Right ventricle myocardium inferior (tissue), 1 donor: ENCODE results near the gene SEZ6L. TPM values are rescaled to one million over a fixed set of nuclear protein-coding genes. Genes with fewer than 3 reads are reported as not detected.

Experiments used
- ATAC-seq: fragments of 200-7000 bp; cut with Tn5 transposase; one replicate; pipeline ENCODE4 v1.9.1; 2020; ENCODE audit warnings: mild to moderate bottlenecking, moderate library complexity
- DNase-seq: peaks from one replicate; pipeline ENCODE4 v3.0.0; 2021; ENCODE audit errors: missing footprints
- intact Hi-C: fragments of 100-400 bp; cut with DNase I; formaldehyde crosslinking; loops from one replicate; pipeline ENCODE4 v1.11.0; 2022
- total RNA-seq: library from RNA; stranded (reverse); fragmentation: NEBNext Ultra II Directional; extraction: Animal tissue kit (Norgen Biotek cat#: 25700); gene quantifications from one replicate; pipeline ENCODE4 v1.2.1, GENCODE V29; 2021
- donor health status: DM: no; HTN: yes; CAD: no; lungs with severe emphysema.

SEZ6L gene
- total RNA-seq, 1 donor from 2014 or later, result 0.08 TPM

DNA sequence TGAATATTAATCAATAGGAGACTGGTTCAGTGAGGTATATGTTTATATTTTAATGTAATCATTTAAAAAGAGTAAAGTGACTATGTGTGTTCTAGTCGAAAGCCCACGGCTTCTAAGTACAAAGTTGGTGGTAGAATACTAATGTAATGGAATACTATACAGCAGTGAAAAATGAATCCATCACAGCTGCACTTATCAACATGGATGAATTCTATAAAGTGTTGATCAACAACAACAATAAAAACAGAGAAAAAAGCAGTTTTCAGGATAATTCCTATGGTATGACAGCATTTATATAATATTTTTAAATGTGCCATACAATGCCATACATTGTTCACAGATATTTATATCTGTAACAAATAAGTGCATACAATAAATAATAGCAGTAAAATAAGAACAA, 114.1 kb downstream of the SEZ6L start:
- no peak for DNase-seq

DNA sequence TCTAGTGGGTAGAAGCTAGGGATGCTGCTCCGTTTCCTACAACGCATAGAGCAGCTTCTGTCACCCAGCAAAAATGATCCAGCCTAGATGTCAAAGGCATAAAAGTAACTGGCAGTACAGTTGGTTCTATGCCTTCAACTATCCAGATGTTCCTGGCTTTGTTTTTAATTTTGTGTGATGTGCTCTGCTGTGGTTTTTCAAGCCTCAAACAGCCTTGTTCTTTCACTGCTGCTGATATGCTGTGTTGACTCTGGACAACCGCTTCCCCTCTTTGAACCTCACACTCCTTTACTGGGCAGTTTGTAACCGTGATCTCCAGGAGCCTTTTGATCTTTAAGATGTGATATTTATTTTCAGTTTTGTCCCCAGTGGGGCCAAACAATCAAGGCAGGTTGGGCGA, 116.4 kb downstream of the SEZ6L start:
- DNase-seq, result no peak
- intact Hi-C loops, result no loop called here

More for the DNA sequence above, 114.1 kb downstream of the SEZ6L start:
- intact Hi-C loops, result no loop called here
- ATAC-seq, result no peak

DNA sequence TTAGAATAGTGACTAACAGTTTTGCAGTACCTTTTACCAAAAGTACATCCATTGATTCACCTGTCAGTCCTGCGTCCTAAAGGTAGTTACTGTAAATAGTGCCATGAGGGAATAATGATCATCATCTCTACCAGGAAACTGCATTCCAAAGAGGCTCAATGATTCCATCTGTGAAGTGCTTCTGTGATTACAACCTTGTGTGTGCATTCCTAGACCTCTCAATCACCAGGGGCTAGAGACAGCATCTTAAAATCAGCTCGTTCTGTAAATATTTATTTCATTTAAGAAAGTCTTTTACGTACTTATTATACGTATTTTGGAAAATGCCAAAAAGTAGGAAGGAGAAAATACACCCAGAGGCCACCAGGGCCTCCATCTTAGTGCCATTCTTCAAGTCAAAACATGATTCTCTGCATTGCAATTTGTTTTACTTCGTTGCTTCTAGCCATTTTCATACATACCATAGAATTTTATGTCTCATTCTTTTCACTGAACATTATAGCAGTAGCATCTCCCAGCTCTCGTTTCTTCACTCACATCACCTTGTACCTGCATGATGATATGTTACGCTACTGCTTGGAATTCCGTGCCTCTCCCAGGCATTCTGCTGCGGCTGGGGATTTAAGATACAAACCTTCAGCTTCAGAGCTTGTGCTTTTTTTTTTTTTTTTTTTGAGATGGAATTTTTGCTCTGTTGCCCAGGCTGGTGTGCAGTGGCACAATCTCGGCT, 117.0 kb downstream of the SEZ6L start:
- no peak for ATAC-seq
- intact Hi-C loops, result no loop called here
- DNase-seq, result no peak

More for the DNA sequence above, 116.4 kb downstream of the SEZ6L start:
- ATAC-seq, result no peak

DNA sequence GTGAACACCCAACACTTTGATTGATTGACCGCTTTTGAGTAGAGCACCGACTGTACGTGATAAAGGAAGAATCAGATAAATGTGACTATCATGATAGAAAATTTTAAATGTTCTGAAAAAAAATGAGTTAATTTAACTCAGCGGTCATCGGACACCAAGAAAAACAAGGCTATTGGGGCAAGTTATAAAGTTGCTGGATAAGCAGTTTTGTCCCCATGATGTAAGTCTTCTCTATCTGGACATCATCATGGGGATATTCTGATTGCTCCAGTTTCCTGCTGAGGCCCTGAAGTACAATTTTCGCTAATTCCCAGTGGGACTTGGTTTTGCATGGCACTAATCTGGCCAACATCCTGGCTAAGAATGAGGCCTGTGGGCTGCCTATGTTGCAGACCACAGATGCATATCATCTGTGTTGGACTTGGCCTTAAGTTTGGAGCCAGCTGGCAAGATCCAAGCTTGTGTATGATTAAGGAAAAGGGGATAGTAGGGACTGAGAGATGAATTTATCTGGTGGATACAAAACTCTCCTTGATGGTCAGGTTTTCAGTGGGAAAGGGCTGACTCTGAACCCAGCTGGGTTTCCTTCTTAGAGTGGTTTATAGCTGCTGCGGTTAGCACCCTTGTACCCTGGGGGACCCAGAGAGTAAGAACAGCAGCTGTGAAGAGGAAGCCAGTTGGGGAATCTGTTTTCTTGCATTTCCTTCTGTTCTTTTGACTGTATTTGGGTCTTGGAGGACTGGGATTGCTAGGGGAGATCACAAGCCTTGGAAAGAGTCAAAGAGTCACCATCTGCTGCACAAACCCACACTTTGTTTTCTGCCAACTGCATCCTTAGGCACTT, 118.3 kb downstream of the SEZ6L start:
- intact Hi-C loops, result no loop called here
- ATAC-seq, result no peak
- DNase-seq, result no peak

DNA sequence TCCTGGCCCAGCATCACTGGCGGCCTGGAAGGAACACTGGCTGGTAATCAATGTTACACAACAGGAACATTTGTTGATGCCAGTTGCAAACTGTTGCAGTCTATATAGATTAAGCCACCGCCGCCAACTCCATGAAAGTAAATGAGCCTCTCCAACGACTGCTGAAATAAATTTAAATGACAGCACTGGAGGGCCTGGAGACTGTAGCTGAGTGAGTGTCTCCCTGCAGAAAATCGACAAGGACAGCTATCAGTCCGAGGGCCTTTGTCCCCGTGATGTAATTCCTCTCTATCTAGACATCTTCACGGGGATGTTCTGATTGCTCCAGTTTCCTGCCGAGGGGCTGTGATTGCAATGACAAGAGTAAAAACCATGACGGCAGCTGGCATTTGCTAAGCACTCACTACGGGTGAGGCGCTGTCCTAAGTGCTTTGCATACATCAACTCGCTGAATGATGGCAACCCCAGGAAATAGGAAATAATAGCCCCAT, 120.4 kb downstream of the SEZ6L start:
- ATAC-seq, result no peak
- no peak for DNase-seq
- intact Hi-C loops, result no loop called here

DNA sequence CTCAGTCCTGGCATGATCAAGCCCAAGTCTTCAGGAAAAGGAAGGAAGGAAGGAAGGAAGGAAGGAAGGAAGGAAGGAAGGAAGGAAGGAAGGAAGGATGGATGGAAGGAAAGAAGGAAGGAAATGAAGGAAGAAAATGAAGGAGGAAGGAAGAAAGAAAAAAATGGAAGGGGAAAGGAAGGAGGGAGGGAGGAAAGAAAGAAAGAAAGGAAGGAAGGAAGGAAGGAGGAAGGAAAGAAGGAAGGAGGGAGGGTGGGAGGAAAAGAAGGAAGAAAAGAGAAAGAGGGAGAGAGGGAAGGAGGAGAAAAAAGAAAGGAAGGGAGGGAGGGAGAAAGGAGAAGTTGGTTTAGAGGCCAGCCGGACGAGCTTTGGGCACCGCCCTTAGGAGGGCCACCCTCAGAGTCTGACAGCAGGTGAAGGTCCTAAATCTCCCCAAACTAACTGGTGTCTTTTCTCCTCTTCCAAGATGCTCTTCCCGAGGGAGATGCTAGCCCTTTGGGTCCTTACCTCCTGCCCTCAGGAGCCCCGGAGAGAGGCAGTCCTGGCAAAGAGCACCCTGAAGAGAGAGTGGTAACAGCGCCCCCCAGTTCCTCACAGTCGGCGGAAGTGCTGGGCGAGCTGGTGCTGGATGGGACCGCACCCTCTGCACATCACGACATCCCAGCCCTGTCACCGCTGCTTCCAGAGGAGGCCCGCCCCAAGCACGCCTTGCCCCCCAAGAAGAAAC, 122.8 kb downstream of the SEZ6L start:
- no peak for ATAC-seq
- intact Hi-C loops, result no loop called here
- DNase-seq, result no peak

DNA sequence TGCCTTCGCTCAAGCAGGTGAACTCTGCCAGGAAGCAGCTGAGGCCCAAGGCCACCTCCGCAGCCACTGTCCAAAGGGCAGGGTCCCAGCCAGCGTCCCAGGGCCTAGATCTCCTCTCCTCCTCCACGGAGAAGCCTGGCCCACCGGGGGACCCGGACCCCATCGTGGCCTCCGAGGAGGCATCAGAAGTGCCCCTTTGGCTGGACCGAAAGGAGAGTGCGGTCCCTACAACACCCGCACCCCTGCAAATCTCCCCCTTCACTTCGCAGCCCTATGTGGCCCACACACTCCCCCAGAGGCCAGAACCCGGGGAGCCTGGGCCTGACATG, 123.4 kb downstream of the SEZ6L start:
- DNase-seq (no peak), ATAC-seq (no peak)
- intact Hi-C loops, result no loop called here

DNA sequence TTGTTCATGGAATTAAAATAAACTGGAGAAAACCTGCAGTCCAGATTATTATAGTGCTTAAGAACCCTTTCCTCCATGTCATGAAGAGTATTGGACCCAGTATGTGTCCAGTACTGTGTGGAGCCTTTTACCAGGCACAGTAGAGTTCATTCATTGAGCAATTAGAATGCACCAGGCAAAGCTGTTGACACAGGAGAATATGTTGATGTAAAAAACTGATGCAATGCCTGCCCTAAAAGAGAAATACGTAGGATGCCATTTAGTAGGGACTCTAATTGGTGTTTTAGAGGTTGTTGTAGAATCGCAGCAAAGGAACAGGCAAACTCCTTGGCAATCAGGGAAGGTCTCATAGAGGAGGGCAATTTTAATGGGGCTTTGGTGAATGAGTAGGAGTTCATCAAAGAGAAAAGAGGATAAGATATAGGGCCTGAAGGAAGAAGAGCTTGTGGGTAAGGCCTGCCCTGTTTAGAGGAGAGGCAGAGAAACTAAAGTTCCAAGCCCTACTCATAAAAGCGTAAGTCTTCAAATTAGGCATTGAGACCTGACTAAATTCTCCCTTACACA, 126.4 kb downstream of the SEZ6L start:
- intact Hi-C loops, result no loop called here
- DNase-seq (no peak), ATAC-seq (no peak)

DNA sequence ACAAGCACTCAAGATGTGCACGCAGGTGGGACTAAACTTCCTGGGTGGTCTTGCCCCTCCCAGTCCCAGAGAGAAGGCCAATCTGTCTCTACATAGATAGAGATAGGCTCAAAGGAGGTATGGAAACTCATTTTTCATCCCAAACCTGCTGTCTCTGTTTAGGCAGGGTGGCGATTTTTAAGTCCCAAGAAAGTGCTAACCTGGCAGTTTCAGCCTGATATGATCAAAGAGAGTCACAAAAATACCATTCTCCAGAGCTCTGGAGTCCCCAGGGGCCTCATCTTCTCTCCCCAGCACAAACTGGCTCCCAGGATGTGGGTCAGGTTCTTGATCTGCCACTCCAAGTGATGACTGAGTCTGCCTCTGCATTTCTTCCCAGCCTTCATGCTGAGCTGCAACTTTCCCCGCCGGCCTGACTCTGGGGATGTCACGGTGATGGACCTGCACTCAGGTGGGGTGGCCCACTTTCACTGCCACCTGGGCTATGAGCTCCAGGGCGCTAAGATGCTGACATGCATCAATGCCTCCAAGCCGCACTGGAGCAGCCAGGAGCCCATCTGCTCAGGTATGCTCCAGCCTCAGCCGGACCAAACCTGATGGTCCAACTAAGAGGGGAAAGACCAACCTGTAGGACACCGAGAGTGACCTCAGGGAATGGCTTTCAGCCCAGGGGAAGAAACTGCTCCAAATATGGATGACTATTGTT, 129.5 kb downstream of the SEZ6L start:
- intact Hi-C loops, result no loop called here
- ATAC-seq (no peak), DNase-seq (no peak)

DNA sequence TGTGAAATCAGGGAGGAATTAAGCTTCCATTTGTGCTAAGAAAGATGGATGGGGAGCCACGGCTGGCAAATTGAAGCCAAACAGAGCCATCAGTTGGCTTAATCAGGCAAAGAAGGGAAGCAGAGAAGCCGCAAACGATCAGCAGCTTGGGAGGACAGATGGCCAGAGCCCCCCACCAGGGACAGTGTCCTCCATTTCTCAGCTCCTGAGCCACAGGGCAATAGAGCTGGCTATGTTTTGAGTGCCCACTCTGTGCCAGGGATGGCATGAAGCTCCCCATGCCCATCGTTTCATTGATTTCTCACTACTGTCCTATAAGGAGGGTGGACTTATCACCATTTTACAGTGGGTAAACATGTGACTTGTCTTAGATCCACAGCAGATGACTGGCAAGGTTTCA, 133.5 kb downstream of the SEZ6L start:
- intact Hi-C loops, result loop anchor here (10.0 kb wide), 1 partner anchor 78 kb away; no protein-coding TSS in a partner anchor
- DNase-seq (no peak), ATAC-seq (no peak)

DNA sequence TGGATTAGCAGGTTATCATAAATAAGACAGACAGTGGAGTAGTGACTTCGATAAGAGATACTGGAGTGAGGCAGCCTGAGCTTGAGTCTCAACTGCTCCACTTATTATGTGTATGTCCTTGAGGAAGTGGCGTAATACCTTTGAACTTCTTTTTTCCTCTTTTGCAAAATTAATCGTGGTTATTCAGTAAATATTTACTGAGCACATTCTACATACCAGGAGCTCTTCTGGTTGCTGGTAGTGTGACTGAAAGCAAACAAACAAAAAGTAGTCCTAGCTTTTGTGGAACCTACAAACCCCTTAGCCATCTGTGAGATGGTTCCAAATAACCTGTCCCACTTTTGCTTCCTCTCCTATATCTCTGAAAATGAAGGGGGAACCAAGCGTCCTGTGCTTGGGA, 134.2 kb downstream of the SEZ6L start:
- intact Hi-C loops, result loop anchor here (10.0 kb wide), 1 partner anchor 79 kb away; no protein-coding TSS in a partner anchor
- no peak for DNase-seq
- ATAC-seq, result no peak

DNA sequence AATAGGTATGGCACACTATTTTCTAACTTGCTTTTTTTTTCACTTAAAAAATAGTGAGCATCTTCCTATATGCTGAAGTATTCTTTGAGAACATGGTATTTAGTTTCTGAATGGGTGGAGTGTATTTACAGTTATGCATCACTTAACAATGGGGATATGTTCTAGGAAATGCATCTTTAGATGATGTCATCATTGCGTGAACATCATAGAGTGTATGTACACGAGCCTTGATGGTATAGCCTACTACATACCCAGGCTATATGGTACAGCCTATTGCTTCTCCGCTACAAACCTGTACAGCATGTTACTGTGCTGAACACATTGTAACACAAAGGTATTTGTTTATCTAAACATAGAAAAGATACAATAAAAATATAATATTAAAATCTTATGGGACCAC, 135.5 kb downstream of the SEZ6L start:
- intact Hi-C loops, result loop anchor here (10.0 kb wide), 1 partner anchor 80 kb away; no protein-coding TSS in a partner anchor
- ATAC-seq (no peak), DNase-seq (no peak)

DNA sequence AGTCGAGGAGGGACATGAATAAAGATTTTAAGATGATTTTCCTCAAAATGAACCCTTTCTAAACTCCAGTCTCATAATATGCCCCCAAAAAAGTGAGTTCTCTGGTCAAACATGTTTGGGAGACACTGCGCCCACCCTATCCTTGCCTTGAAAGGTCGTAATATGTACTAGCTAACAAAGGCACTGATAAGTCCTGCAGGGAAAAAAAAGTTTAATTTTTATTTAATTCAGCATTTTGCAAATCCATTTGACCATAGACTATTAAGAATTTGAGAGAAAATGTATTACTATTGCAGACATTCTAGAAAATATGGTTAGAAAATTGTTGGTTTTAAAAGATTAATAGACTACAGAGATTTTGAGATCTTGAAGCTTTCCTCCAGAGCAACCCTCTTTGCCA, 139.2 kb downstream of the SEZ6L start:
- intact Hi-C loops, result loop anchor here (10.0 kb wide), 1 partner anchor 84 kb away; no protein-coding TSS in a partner anchor
- ATAC-seq (no peak), DNase-seq (no peak)

DNA sequence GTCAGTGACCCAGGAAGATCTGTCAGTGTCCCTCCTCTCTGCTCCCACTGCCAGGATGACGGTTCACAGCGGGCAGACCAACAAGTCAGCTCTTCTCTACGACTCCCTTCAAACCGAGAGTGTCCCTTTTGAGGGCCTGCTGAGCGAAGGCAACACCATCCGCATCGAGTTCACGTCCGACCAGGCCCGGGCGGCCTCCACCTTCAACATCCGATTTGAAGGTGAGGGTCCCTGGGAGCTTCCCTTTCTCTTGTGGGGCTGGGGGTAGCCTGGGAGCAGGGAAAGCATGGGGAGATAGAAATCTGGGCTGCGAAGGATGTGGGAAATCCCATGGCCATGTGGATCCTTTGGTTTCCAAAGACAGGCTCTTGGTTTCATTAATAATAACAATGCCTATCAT, 141.4 kb downstream of the SEZ6L start:
- intact Hi-C loops, result no loop called here
- no peak for DNase-seq
- ATAC-seq, result no peak

DNA sequence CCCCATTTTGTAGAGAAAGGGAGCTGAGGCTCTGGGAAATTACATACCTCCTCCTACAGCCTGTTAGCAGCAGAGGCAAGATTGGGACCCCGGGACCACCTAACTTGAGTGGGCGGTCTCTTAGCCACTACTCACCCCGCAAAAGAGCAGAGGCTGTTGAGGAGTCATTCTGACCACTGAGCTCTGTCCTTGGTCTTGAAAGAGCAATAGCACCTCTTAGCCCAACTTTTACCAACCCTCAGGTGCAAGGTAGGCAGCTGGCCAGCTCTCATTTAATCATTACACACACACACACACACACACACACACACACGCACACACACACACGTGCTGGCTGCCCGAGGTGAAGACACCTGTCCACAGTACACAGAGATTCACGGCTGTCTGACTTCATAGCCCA, 144.0 kb downstream of the SEZ6L start:
- intact Hi-C loops, result no loop called here
- ATAC-seq, result no peak
- DNase-seq, result no peak

DNA sequence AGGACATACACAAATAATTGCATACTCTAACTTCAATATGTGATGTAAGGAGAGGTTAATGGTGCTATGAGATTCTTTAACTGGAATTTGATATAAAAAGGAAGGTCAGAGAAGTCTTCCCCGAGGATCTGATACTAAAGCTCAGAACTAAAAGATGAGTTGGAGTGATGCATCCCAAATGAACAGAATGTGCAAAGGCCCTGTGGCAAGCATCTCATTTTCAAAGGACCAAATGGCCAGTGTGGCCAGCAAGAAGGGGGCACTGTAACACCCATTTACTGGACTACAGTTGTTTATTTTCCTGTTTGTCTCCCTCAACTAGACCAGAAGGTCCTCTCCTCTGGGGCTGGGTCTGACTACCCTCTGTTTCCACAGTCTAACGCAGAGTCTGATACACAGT, 144.9 kb downstream of the SEZ6L start:
- ATAC-seq (no peak), DNase-seq (no peak)
- intact Hi-C loops, result no loop called here

DNA sequence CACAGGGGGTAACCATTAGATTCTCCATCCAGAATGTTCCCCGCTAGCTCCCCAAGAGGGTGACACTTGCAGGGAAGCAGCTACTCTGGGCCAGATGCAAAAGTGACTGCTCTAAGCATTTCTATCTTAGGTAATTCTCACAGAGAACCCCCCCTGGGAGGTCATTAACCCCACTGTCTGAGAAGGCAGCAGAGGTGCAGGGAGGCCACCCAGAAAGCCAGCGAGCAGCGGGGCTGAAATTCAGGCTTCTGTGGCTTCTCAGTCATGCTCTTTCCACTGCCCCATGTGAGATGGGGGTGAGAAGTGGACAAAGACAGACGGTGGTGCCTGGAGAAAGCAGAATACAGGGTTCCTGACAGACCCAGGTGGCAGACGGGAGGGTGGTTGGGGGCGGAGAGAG, 145.4 kb downstream of the SEZ6L start:
- DNase-seq (no peak), ATAC-seq (no peak)
- intact Hi-C loops, result no loop called here

DNA sequence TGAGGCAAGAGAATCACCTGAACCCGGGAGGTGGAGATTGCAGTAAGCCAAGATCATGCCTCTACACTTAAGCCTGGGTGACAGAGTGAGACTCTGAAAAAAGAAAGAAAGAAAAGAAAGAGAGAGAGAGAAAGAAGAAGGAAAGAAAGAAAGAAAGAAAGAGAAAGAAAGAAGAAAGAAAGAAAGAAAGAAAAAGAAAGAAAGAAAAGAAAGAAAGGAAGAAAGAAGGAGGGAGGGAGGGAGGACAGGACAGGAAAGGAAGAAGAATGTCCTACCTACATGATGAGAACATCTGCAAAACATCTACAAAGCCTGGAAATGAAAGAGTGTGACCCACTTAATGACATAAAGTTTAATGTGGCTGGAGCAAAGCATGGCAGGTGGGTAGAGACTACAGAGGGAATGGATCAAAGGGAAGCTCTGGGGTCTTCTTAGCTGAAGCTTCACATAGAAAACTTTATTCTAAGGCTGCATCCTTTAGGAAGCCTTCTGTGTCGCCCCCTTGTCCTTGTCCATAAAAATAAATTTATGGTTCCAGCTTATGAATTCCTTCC, 147.5 kb downstream of the SEZ6L start:
- DNase-seq, result no peak
- intact Hi-C loops, result no loop called here
- ATAC-seq, result no peak
